ENCODE measurements around the gene CITED4.

CITED4 gene

GRCh38 chr1:40886318-40887011 lies 24.3 kb upstream of the CITED4 start:
- no peak for DNase-seq (ENCODE audit: low spot score)

- no peak for DNase-seq (ENCODE audit: low spot score)
Measured at GRCh38 chr1:40884055-40884795, 22.1 kb upstream of the CITED4 start.

DNA sequence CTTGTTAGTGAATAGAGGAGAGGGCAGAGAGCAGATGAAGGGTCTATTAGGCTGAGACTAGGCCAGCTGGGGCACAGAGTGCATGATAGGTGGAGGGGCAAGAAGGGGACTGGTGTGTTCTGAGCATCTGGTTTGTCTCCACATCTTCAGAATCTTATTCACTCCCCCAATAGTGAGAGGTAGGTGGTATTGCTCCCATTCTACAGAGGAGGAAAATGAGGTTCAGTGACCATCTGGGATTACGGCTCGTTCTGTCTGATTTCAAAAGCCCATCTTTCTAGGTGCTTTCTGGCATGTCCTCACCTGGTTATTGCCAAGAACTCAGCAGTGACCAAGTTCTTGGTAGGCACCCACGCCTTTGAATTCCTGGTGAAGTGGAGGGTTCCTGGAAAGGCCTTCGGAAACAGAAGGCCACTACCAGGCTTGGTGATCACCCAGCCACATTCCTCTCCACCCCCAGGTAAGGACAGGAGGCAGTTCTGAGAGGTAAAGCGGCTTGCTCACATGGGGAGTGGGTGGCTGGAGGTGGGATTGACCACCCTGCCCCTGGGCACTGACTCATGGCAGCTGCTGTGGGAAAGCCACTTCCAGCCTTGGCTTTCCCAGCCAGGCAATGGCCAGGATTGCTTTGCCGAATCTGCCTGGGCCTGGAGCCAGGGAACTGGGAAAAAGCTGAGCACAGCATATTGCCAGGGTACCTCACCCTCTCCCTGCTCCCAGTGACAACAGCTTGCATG lies 18.8 kb upstream of the CITED4 start:
- DNase-seq (ENCODE audit: low spot score), result no peak

- no peak for DNase-seq (ENCODE audit: low spot score)
Measured at GRCh38 chr1:40879482-40880175, 17.5 kb upstream of the CITED4 start.

GRCh38 chr1:40878906-40879305 lies 16.7 kb upstream of the CITED4 start:
- DNase-seq (ENCODE audit: low spot score), result no peak

DNA sequence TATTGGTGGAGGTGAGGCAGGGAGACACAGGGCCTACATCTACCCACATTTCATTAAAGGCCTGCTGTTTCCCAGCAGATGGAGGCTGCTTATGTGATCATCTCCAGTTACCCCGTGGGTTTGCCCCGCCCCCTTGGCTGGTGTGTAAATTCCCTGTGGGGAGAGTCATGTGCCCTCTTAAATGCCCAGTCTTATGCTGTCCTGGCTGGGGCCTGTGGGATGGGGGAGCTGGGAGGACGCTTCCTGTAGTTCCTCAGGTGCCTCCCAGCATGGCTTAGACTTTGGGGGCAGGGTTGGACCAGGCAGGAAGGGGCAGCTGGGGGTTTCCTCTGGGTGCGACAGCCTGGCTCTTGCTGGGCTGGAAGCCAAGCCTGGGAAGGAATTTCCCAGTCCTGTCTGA lies 15.5 kb upstream of the CITED4 start:
- DNase-seq (ENCODE audit: low spot score), result peak; percentile 81

DNA sequence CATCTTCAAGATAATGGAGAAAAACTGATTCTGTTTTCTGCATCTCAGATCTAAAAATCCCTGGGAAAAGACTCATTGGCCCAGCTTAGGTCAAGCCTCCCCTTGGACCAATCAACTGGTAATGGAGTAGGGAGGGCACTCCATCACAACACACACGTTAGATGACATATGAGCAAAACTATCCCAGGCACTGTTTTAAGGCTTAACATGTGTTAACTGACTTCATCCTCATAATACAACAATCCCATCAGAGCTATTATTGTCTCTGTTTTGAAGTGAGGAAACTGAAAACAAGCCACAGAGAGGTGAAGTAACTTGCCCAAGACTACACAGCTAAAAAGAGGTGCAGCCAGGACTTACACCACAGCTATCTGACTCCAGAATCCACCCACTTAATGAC lies 14.7 kb upstream of the CITED4 start:
- no peak for DNase-seq (ENCODE audit: low spot score)

DNA sequence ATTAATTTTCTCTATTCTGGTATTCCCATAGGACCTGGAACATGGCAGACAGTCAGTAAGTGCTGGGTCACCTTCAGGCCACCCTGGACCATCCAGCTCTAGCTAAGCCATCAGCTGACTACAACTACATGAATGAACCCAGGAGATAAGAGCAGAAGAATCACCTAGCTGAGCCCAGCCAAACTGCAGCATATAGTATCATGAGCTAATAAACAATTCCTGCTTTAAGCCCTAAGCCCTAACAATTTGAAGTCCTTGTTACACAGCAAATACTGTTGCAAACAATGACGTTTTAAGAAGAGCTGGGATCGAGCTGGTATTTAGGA lies 14.2 kb upstream of the CITED4 start:
- DNase-seq (ENCODE audit: low spot score), result no peak

DNA sequence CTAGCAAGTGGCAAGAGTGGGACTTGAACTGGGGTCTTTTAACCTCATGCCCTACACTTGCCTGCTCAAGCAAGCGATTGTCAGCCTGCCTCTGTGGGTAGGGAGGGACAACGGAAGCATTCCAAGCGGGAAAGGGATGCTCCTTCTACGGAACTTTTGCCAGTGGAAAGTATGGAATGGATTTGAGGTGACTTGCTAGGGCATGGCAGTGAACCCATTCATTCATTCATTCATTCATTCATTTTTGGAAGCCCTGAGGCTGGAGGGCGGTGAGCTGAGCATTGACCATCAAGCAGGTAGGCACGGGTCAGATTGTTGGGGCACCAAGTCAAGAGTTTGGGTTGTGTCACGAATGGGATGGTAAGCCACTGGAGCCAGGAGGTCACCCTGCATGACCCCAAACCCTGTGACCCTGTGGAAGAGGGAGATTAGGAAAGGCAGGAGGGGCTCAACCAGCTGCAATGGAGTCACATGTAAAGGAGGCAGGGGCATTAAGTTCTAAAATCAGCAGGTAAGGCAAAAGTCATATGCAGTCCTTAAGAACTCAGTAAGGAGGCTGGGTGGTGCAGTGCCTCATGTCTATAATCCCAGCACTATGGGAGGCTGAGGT lies 11.8 kb upstream of the CITED4 start:
- DNase-seq (ENCODE audit: low spot score), result no peak

DNA sequence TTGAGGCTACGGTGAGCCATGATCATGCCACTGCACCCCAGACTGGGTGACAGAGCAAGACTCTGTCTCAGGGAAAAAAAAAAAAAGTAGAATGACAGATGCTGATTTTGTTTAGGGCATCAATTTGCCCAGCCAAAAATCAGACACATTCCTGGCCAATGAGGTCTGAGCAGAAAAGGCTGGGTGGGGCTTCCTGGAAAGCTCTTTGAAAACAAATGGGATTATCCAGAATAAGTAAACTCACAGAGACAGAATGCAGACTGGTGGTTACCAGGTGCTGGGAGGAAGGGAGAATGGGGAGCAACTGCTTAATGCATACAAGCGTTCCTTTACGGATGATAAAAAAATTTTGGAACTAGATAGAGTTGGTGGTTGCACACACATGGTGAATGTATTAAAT lies 10.1 kb upstream of the CITED4 start:
- no peak for DNase-seq (ENCODE audit: low spot score)

DNA sequence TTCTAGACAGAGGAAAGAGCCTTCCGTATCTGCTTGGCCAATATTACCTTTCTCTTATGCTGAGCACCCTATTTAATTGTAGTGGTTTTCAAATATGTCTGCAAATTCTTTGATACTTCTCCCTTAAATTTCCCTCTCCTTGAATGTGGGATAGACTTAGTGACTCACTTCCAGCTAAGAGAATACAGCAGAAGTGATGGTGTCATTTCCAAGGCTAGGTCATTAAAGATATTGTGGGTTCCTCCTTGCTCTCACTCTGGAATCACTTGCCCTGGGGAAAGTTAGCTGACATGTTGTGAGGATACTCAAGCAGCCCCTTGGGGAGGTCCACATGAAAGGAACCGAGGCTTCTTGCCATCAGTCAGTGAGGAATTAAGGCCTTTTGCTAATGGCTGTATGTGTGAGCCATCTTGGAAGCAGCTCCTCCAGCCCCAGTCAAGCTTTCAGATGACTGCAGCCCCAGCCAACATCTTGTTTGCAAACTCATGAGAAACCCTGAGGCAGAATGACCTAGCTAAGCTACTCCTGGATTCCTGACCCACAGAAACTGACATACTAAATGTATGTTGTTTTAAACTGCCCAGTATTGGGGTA lies 8.1 kb upstream of the CITED4 start:
- no peak for DNase-seq (ENCODE audit: low spot score)

DNA sequence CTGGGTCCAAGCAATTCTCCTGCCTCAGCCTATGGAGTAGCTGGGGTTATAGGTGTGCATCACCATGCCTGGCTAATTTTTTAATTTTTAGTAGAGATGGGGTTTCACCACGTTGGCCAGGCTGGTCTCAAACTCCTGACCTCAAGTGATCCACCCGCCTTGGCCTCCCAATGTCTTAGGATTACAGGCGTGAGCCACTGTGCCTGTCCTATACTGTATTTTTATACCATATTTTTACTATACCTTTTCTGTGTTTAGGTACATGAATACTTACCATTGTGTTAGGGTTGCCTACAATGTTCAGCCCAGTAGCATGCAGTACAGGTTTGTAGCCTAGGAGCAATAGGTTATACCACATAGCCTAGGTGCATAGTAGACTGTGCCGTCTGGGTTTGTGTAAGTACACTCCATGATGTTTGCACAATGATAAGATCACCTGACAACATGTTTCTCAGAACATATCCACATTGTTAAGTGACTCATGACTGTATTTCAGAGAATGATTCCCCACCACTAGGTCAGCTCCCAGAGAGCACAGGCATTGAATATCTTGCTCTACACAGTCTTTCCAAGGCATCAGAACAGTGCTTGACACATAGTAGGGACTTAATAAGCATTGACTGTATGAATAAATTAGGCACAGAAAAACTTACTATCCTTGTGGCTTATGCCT lies 6.0 kb upstream of the CITED4 start:
- DNase-seq (ENCODE audit: low spot score), result no peak

DNA sequence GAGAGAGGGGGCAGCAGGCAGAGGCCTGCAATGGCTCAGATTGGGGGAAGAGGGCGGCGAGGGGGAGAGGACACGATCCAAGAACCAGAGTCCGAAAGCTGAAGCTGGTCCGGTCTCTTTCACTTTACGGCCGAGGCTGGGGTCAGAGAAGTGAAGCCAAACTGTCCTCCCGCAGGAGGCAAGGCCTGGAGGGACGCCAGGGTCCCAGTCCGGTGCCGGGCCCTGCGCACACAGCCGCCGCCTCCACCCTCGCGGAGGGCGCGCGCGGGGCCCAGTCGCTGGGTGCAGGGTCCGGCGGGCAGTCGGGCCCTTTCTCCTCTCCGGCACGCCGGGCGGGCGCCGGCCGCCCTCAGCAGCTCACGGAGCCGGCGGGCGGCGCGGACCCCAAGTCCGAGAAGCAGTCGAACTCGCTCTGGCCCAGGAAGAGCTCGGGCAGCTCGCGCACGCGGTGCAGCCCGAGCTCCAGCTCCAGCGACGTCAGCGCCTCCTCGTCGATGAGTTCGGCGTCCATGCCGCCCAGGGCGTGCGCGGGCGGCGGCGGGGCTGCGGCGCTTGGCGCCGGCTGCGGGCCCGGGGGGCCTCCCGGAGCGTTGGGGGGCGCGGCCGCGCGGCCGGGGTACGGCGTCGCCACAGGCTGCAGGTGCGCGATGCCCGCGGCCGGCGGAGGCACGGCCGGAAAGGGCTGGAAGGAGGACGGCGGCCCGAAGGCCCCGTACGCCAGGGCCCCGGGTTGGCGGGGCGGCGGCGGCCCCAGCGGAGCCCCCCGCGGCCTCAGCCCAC lies 749 bp downstream of the CITED4 start:
- DNase-seq (ENCODE audit: low spot score), result no peak

DNA sequence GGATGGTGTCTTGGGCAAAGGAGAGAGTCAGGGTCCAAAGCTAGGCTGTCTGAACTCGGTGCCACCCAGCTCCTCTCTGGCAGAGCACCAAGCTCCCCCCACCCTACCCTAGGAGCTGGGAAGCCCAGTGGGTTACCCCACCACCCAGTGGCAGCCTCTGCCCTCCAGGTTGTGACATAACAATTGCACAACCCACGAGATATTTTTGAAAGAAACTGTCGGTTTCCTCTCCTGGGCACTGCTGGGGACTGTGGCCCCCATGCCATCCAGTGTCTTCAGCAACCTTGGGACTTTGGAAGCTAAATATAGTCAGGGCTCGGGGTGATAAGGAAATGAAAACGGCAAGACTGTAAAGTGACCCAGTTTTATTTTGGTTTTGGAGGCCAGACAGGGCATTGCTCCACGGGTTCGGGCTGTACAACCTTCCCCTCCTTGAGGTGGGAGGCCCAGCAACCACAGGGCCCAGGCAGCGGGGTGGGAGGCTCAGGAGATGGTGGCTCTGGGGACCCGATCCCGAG lies 1.4 kb downstream of the CITED4 start:
- DNase-seq (ENCODE audit: low spot score), result no peak

GRCh38 chr1:40858856-40859416 lies 3.2 kb downstream of the CITED4 start:
- no peak for DNase-seq (ENCODE audit: low spot score)

GRCh38 chr1:40857737-40858136 lies 4.4 kb downstream of the CITED4 start:
- peak; percentile 56 for DNase-seq (ENCODE audit: low spot score)

DNA sequence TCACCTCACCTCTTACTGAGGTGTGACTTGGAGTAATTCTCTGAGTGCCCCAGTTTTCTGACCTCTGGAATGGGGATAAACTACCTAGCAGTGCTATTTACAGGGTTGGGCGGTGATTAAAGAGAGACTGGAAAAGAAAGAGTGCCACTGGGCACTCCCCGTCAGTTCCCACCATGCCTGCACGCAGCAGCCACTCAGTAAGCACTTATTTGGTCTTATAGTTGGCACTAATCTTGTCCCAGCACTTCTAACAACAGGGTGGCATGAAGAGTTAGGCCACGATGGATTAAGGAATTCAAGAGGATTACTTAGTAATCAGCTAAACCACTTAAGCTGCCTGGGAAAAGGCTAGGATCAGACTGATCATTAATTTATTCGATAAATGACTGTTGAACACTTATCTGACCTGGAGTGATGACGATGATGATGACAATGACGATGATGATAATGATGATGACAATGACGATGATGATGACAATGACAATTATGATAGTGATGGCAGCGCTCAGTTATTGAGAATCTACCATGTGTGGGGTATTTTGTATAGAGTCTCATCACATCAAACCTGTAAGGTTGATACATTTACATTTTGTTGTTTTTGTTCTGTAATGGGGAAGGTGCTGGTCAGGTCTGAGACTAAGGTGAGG lies 5.4 kb downstream of the CITED4 start:
- DNase-seq (ENCODE audit: low spot score), result peak; percentile 68

DNA sequence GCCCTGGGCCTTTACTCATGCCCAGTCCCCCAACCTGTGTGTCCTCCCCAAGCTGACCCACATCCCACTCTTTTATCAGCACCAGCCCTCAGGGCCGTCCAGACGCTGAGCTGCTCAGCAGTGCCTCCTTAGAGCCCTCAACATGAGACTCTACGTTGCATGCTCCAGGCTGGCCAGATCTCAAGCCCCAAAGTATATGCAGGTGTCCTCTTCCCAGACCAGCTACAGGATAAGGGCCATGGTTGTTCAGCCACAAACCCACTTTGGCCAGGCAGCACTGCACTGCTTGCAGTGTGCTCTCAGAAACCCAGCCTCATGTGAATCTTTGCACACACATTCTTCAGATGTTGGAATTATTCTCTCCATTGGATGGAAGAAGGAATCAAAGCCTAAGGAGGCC lies 6.0 kb downstream of the CITED4 start:
- no peak for DNase-seq (ENCODE audit: low spot score)

DNA sequence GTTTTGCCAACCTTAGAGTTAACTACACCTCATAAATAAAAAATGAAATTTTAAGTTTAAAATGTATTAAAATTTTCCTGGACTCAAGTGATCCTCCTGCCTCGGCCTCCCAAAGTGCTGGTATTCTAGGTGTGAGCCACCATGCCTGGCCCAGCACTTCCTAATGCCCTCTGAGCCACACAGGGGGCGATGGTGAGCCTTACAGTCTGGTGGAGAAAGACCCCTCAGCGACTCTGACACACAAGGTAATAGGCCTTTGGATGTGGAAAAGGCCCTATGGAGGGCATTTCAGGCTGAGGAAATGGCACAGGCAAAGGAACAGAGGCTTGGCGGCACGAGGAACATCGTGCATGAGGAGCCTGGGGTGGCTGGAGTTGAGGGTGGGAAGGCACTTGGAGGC lies 6.7 kb downstream of the CITED4 start:
- DNase-seq (ENCODE audit: low spot score), result no peak

GRCh38 chr1:40853885-40854170 lies 8.3 kb downstream of the CITED4 start:
- no peak for DNase-seq (ENCODE audit: low spot score)

All from D341Med (cell line).